Activated naive CD4-positive, alpha-beta T cell treated with anti-CD3 and anti-CD28 coated beads, Interleukin-2, amount 50 U/mL, for 72 hours (primary cell): ENCODE results near the gene EIF2B5. TPM values are rescaled to one million over a fixed set of nuclear protein-coding genes. Genes with fewer than 3 reads are reported as not detected.
A peak's percentile ranks its signal among the peaks of the same experiment; 100 is the strongest.

Source experiments
- ATAC-seq, 2 donors: fragments of 150-1000 bp; cut with Tn5 transposase; 2 replicates each; pipeline ENCODE4 v1.10.0; 2021; ENCODE audit warnings: mild to moderate bottlenecking in 2 of 2, moderate library complexity in 2 of 2
- DNase-seq, 2 donors: peaks; one replicate each; pipeline ENCODE4 v3.0.0; 2021 to 2022; ENCODE audit warnings: low spot score in 2 of 2
- H3K27ac Mint-ChIP-seq, 2 donors: one replicate each; pipeline ENCODE4 v1.8.0; 2022; ENCODE audit warnings: mild to moderate bottlenecking in 2 of 2, mixed read lengths in 2 of 2
- H3K36me3 Mint-ChIP-seq, 2 donors: one replicate each; pipeline ENCODE4 v1.8.0; 2022; ENCODE audit warnings: mixed read lengths in 2 of 2
- H3K9me3 Mint-ChIP-seq, 2 donors: one replicate each; pipeline ENCODE4 v1.8.0; 2022; ENCODE audit warnings: mixed read lengths in 2 of 2
- total RNA-seq, 2 donors: library from RNA; stranded (reverse); gene quantifications; one replicate each; pipeline ENCODE4 v1.2.3, GENCODE V29; 2022

The EIF2B5 gene
- total RNA-seq, 2 donors from 2014 or later = 48.6 to 56.1 TPM

DNA sequence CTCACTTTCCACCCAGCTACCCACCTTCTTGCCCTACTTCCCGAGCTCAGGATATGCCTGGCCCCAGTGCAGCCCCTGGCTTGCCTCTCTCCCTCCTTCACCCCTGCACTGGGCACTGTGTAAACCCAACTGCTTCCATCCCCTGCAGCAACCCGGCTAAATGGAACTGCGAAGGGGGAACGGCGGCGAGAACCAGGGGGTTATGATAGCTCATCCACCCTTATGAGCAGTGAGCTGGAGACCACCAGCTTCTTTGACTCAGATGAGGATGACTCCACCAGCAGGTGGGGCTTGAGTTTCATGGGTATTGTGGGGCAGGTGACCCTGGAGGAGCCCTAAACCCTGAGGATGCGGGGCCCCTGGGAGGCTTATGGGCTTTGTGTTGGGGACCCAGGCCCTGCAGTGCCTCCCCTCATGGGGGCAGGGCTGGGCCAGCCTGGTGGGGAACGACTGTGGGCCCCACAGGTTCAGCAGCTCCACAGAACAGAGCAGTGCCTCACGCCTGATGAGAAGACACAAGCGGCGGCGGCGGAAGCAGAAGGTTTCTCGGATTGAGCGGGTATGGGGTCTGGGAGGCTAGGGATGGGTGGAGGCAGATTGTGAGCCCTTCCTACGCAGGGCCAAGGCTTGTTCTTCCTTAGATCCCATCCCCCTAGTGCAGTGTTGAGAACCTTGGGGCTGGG, 29.6 kb downstream of the EIF2B5 start:
- H3K36me3 Mint-ChIP-seq = no peaks in the 10 kb centered on the region
- ATAC-seq (no peak), DNase-seq (no peak)
- H3K27ac Mint-ChIP-seq = no peak overlapping the region
- H3K9me3 Mint-ChIP-seq = no peaks in the 10 kb centered on the region

DNA sequence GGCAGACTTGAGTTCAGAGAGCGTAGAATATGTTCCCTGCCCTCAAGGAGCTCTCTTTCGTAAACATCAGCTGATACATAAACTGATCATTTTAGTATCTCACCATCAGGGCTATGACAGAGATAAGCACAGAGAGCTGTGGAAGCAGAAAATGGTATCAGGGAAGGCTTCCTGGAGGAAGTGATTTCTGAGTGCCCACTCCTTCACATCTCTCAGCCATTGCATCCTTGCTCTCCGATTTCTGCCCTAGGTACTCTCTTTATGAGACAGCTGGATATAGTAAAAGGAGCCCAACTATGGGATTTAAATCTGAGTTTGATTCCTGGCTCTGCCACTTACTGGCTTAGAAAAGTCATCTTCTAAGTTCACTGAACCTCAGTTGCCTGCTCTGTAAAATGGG, 30.4 kb downstream of the EIF2B5 start:
- DNase-seq = no peak
- H3K27ac Mint-ChIP-seq = no peak overlapping the region
- no peaks in the 10 kb centered on the region for H3K9me3 Mint-ChIP-seq
- ATAC-seq = no peak
- H3K36me3 Mint-ChIP-seq = no peaks in the 10 kb centered on the region

DNA sequence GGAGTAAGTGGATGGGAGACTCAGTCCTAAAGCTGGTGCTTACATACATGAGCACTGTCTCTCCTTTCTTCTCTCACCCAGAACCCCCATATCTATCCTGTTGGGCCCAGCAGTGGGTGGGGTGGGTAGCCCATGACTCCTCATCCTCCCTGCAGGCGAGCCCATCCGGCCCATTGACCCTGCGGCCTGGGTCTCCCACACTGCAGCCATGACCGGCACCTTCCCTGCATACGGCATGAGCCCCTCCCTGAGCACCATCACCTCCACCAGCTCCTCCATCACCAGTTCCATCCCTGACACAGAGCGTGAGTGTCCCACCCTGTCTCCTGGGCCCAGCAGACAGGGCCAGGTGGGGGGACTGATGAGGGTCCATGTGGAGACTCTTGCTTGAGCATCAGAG, 31.5 kb downstream of the EIF2B5 start:
- no peak for DNase-seq
- H3K27ac Mint-ChIP-seq = no peak overlapping the region
- H3K36me3 Mint-ChIP-seq = peaks cover 0 to 5% of the 10 kb centered on the region in 2 donors
- no peak for ATAC-seq
- no peaks in the 10 kb centered on the region for H3K9me3 Mint-ChIP-seq

DNA sequence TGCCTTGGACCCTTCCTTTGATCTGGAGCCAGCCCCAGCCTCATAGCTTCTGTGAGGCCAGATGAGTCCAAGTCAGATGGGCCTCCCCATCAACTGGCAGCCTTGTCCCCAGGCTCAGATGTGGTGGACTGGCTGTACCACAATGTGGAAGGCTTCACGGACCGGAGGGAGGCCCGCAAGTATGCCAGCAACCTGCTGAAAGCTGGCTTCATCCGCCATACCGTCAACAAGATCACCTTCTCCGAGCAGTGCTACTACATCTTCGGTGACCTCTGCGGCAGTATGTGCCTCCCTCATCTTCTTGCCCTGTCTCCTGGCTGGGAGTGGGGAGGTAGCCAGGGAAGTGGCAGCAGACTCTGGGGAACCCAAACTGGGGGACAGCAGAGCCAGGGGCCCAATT, 32.6 kb downstream of the EIF2B5 start:
- Mint-ChIP-seq H3K27ac (no peak overlapping the region), H3K9me3 (no peaks in the 10 kb centered on the region), H3K36me3 (peaks cover 0 to 8% of the 10 kb centered on the region in 2 donors)
- DNase-seq (no peak), ATAC-seq (no peak)

DNA sequence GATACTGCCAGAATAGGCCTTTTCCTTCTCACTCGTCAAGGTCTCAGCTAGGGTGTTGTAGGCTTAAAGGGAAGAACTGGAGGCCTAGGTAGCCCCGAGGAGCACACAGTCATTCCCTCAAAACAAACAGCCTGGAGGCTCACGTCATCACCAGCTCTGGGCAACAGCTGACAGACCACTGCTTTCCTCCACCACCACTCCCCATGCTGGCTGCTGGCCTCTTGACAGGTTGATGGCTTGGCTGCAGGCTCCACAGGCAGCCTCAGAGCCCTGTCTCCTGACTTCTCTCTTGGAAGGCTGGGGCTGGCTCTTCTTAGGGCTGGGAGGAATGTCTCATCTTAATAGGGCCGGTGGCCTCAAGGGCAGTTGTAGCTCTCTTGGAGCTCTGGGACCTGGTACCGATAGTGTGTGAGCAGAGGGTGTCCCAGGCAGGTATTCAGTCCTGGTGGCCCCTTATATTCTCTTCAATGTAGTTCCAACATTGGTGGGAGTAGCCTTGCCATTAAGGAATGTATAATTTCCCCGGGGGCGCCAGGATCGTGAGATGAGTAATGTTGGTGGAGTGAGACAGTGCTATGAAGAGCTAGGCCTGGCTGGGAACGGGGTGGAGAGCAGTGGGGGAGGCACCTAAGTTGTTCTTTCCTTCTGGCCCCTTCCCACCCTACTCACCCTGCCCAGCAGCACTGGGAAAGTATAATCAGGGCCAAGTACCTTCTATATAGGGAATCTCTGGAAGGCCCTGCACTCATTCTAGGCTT, 33.4 kb downstream of the EIF2B5 start:
- H3K9me3 Mint-ChIP-seq = no peaks in the 10 kb centered on the region
- DNase-seq = no peak
- no peak for ATAC-seq
- H3K36me3 Mint-ChIP-seq = peaks cover 0 to 8% of the 10 kb centered on the region in 2 donors
- H3K27ac Mint-ChIP-seq = peak overlapping the region in 1 of 2 donors; percentile 83

DNA sequence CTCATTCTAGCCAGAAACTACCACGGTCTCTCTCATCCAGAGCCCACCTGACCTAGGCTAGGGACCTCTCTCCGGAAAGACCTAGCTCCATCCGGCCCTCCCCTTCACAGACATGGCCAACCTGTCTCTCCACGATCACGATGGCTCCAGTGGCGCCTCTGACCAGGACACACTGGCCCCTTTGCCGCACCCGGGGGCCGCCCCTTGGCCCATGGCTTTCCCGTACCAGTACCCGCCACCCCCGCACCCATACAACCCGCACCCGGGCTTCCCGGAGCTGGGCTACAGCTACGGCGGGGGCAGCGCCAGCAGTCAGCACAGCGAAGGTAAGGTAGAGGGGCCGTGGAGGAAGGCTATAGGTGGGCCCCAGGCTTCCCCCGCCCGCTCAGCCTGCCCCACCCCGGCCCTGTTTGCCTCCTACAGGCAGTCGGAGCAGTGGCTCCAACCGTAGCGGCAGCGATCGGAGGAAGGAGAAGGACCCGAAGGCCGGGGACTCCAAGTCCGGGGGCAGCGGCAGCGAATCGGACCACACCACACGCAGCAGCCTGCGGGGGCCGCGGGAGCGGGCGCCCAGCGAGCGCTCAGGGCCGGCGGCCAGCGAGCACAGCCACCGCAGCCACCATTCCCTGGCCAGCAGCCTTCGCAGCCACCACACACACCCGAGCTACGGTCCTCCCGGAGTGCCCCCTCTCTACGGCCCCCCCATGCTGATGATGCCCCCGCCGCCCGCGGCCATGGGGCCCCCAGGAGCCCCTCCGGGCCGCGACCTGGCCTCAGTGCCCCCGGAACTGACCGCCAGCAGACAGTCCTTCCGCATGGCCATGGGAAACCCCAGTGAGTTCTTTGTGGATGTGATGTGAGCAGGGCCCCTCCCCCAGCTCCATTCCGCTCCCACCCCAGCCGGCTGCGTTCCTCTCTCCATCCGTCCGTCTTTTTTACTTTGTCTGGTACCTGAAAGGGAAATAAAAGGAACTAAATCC, 35.0 kb downstream of the EIF2B5 start:
- no peak for ATAC-seq
- H3K27ac Mint-ChIP-seq = no peak overlapping the region
- no peaks in the 10 kb centered on the region for H3K9me3 Mint-ChIP-seq
- no peak for DNase-seq
- H3K36me3 Mint-ChIP-seq = peaks cover 1 to 10% of the 10 kb centered on the region in 2 donors

DNA sequence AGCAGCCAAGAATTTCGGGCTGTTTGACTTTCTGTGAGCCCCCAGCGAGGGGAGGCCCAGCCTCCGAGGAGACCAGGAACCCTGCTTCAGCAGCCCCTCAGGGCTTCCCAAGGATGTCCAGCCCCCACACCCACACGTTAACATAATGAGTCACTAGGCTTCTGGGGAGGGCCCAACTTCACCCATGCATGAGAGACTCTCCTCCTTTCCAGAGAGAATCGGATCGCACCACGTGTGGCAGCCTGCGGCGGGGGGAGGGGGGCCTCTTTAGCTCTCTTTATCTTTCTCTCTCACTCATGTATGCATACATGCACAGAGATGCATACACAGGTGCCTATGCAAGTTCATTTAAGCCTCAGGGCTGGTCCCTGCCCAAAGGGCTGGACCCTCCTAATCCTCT, 36.4 kb downstream of the EIF2B5 start:
- no peak for ATAC-seq
- DNase-seq = no peak
- H3K9me3 Mint-ChIP-seq = no peaks in the 10 kb centered on the region
- peaks cover 9 to 17% of the 10 kb centered on the region in 2 donors for H3K36me3 Mint-ChIP-seq
- peak overlapping the region; percentile 13 to 91 for H3K27ac Mint-ChIP-seq

DNA sequence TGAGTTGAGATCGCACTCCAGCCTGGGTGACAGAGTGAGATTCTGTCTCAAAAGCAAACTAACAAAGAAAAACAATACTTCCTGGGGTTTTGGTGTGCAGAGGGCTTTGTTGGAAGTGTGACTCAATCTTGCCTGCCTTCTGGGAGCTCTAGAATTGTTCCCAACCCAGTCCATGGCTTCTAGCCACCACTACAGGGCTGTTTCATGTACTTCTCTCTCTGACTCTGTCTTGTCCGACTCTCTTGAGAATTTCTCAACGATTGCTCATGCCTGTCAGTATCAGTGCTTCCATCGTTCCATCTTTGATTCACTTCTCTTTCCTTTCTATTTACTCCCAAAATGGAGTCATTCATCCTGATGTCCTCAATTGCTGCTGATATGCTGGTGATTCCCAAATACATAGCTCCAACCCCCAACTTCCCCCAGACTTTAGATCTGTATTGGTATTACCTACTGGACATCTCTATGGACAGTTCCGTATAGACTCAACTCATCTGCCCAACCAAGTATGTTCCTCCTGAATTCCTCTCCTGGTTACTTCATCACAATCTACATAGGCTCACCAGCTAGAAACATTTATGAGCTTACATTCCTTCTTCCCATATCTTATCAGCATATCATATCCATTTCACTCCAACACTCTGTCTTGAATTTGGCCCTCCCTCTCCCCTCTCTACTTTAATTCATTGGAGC, 37.7 kb downstream of the EIF2B5 start:
- ATAC-seq = no peak
- peaks cover 9 to 17% of the 10 kb centered on the region in 2 donors for H3K36me3 Mint-ChIP-seq
- no peak for DNase-seq
- no peaks in the 10 kb centered on the region for H3K9me3 Mint-ChIP-seq
- peak overlapping the region in 1 of 2 donors; percentile 95 for H3K27ac Mint-ChIP-seq

DNA sequence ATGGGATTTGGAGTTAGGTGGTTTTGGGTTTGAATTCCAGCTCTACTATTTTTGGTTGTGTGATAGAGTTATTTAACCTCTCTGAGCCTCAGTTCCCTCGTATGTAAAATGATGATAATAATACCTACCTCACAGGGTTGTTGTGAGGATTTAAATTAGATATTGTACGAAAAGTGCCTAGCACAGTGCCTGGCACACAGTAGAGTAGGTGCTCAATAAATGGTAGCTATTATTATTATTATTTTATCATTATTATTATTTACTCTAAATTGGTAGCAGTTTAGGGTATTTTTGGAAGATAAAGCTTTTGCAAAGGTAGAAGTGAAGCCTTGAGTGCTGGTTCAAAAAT, 38.2 kb downstream of the EIF2B5 start:
- DNase-seq = no peak
- no peak for ATAC-seq
- Mint-ChIP-seq H3K9me3 (no peaks in the 10 kb centered on the region), H3K27ac (peak overlapping the region in 1 of 2 donors; percentile 95), H3K36me3 (peaks cover 13 to 17% of the 10 kb centered on the region in 2 donors)

DNA sequence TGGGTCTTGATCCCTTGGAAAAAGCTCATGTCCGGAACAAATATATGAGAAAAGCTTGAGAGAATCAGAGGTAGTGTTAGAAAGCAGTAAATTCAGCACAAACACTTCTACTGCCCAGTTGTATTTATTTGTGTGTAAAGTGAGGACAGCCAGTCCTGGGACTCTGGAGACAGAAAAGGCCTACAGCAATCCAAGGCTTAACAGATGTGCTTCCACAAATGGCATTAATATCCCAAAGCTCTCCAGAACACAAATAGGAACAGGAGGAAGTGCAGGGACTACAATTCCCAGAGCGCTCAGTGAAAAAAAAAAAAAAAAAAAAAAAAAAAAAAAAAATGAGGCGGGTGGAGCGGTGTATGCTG, 39.1 kb downstream of the EIF2B5 start:
- ATAC-seq = no peak

DNA sequence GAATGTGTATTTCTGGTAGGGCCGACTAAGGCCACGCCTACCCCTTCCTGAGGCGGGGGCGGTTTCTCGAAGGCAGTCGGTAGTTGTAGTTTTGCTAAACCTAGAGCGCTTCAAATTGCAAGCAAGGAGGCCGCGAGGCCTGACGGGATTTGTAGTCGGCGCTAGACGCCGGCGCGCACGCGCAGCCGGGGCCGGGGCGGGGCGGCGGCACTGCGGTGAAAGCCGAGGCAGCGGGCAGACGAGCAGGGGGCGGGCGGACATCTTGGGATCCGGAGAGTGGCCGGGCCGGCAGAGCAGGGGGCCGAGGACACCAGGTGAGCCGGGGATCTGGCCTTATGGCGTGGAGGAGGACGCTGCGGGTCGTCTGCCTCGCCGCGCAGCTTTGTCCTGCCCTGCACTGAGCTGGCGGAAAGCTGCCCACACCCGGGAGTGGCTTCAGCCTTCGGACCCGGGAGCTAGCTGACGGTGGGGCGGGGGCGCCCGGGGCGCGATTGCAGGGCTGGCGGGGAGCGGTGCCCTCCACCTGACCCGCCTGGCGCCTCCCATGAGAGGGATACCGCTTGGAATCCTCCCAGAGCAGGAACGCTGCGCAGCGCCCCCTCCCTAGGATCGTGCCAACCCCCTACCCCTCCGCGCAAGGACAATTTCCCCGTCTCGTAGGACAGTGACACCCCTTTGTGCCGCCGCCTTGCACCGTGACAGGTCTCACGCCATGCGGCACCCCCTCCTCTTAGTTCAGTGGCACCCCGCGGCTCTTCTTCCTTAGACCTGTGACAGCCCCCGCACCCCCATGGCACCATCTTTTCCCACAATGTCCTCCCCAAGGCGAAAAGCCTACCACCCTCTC, 39.7 kb downstream of the EIF2B5 start, which contains the start of gene AP2M1:
Gene AP2M1 (plus strand): TSS at position 210 of the 847 bp plus-strand sequence. CDS start 2,139 bp downstream, outside the sequence.
- peak; percentile 95 to 98 for ATAC-seq
- H3K9me3 Mint-ChIP-seq = no peaks in the 10 kb centered on the region
- H3K27ac Mint-ChIP-seq = peak within 1 kb of the TSS; percentile 95 to 96
- peak; percentile 97 to 99 for DNase-seq
- H3K36me3 Mint-ChIP-seq = peaks cover 17 to 27% of the 10 kb centered on the region in 2 donors

More for the DNA sequence above, 39.1 kb downstream of the EIF2B5 start:
- no peak for DNase-seq
- Mint-ChIP-seq H3K27ac (peak overlapping the region; percentile 89 to 95), H3K9me3 (no peaks in the 10 kb centered on the region), H3K36me3 (peaks cover 17 to 22% of the 10 kb centered on the region in 2 donors)

DNA sequence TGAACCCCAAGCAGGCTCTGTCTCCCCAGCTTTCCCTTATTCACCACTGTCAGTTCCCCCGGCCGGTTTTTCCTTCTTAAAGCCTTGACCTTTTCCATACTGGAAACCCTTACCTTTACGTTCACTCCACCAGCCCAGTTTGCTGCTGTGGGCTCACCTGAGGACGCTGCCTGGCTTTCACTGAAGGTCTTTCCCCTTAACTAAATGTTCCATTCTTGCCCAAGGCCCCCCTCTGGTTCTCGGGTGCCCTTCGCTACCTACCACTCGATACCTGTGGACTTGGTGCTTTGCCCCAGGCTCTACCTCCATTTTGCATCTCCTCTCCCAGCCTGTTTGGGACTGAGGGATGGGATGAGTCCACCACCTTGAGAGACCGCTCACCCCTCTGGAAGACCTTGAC, 40.3 kb downstream of the EIF2B5 start:
- H3K9me3 Mint-ChIP-seq = no peaks in the 10 kb centered on the region
- no peak for DNase-seq
- ATAC-seq = no peak
- peaks cover 17 to 27% of the 10 kb centered on the region in 2 donors for H3K36me3 Mint-ChIP-seq
- peak overlapping the region; percentile 95 to 96 for H3K27ac Mint-ChIP-seq

DNA sequence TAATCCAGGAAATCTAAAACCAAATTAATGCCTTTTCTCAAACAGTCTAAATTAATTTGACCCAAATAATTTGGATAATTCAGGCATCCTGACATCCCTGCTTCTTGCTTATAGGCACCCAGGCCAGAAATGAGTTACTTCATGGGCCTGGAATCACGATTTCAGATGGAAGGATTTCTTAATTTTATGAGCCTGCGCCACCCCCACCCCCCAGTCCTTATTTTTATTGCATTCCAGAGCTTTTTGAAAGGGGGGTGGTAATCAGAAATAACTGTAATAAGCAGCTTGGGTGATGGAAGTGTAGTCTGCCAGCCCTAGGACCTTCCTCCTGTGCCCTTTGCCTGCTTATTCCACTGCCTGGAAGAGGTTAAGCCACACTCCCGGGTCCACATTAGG, 40.8 kb downstream of the EIF2B5 start:
- H3K27ac Mint-ChIP-seq = peak overlapping the region; percentile 95 to 96
- DNase-seq (no peak), ATAC-seq (no peak)
- H3K9me3 Mint-ChIP-seq = no peaks in the 10 kb centered on the region
- peaks cover 17 to 27% of the 10 kb centered on the region in 2 donors for H3K36me3 Mint-ChIP-seq

DNA sequence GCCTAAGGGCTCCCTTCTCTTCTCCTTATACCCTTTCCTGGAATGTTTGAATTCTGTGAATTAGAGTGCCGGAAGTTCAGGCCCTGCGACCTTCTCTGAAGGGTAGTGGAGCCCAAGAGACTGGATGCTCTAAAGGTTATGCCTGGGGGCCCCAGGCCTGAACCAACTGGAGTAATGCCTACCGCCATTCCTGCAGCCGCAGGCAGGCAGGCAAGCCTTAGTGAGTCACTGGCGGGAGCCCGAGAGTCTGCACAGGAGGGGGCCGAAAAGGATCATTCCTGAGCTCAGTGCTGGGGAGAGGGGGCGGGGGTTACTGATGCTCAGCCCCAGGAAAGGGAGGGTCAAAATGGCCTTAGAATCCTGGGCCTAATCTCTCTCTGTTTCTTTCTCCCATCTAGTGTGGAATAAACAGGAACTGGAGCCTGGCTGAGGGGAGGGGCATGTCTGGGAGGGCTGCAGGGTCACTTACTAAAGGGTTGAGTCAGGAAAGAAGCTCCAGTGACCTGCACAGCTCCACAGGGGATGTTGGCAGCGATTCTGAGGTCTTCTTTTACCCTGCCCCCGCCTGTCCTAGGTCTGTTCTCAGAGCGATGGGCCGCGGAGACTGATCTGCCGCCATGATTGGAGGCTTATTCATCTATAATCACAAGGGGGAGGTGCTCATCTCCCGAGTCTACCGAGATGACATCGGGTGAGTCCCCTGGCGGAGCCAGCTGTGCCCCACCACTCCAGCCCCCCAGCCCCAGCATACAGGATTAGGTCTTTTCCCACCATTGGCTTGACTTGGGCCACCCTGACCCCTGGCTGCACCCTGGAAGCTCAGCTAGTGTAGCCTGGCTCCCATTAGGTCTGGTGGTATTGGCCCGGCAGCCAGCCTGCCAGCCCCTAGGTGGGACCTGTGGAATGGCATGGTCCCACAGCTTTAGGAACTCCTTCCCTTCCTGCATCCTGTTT, 41.5 kb downstream of the EIF2B5 start:
- Mint-ChIP-seq H3K27ac (peak overlapping the region; percentile 95 to 96), H3K9me3 (no peaks in the 10 kb centered on the region), H3K36me3 (peaks cover 12 to 27% of the 10 kb centered on the region in 2 donors)
- ATAC-seq = peak in 1 of 2 donors; percentile 15
- DNase-seq = no peak
